HG03378 (cell line): ENCODE data around the gene THAP7.
"Not testable (repeated sequence)": the region's sequence is repeated elsewhere in the genome, so short reads cannot be mapped to it uniquely, and the experiment has no call there.

Experiments used
- ATAC-seq: cut with Tn5 transposase; IDR thresholded peaks from one replicate; pipeline ENCODE4 v1.9.1; 2021; ENCODE audit warnings: mild to moderate bottlenecking, moderate library complexity; ENCODE audit not compliant: unreplicated experiment

The THAP7 gene

GRCh38 chr22:20979940-20980453, 21.9 kb downstream of the THAP7 start:
- ATAC-seq: no peak

GRCh38 chr22:20979243-20979809, 22.6 kb downstream of the THAP7 start:
- ATAC-seq: no peak

- ATAC-seq: no peak
These were observed 23.5 kb downstream of the THAP7 start for GRCh38 chr22:20978419-20978818.

- no peak for ATAC-seq
These were observed 24.3 kb downstream of the THAP7 start for GRCh38 chr22:20977516-20978170.

GRCh38 chr22:20977019-20977418, 24.9 kb downstream of the THAP7 start:
- no peak for ATAC-seq

- ATAC-seq: no peak
These were observed 25.5 kb downstream of the THAP7 start for GRCh38 chr22:20976291-20976877.

GRCh38 chr22:20975541-20976290, 26.2 kb downstream of the THAP7 start:
- no peak for ATAC-seq

GRCh38 chr22:20974336-20974955, 27.5 kb downstream of the THAP7 start:
- ATAC-seq: no peak

- ATAC-seq: no peak
These were observed 28.2 kb downstream of the THAP7 start for GRCh38 chr22:20973634-20974286.

GRCh38 chr22:20972933-20973577, 28.9 kb downstream of the THAP7 start:
- ATAC-seq: no peak

- not testable (repeated sequence) for ATAC-seq
These were observed 29.8 kb downstream of the THAP7 start for GRCh38 chr22:20972014-20972694.

- ATAC-seq: no peak
These were observed 30.8 kb downstream of the THAP7 start for GRCh38 chr22:20970939-20971657.

- no peak for ATAC-seq
These were observed 33.5 kb downstream of the THAP7 start for GRCh38 chr22:20968281-20968977.

- ATAC-seq: no peak
These were observed 34.2 kb downstream of the THAP7 start for GRCh38 chr22:20967697-20968211.

- no peak for ATAC-seq
These were observed 34.8 kb downstream of the THAP7 start, which contains the start of gene AIFM3 for GRCh38 chr22:20966883-20967696. Gene AIFM3, plus strand, starts transcription at chr22:20967255. Its CDS starts 690 bp downstream, at chr22:20967945.

- no peak for ATAC-seq
These were observed 35.7 kb downstream of the THAP7 start for GRCh38 chr22:20965888-20966855.
